HG03521 (cell line): Measurements from ENCODE around the gene PEX10.

ENCODE experiments used
- ATAC-seq: cut with Tn5 transposase; IDR thresholded peaks from one replicate; pipeline ENCODE4 v1.9.1; 2021; ENCODE audit warnings: mild to moderate bottlenecking, moderate library complexity; ENCODE audit not compliant: unreplicated experiment

Gene PEX10

DNA sequence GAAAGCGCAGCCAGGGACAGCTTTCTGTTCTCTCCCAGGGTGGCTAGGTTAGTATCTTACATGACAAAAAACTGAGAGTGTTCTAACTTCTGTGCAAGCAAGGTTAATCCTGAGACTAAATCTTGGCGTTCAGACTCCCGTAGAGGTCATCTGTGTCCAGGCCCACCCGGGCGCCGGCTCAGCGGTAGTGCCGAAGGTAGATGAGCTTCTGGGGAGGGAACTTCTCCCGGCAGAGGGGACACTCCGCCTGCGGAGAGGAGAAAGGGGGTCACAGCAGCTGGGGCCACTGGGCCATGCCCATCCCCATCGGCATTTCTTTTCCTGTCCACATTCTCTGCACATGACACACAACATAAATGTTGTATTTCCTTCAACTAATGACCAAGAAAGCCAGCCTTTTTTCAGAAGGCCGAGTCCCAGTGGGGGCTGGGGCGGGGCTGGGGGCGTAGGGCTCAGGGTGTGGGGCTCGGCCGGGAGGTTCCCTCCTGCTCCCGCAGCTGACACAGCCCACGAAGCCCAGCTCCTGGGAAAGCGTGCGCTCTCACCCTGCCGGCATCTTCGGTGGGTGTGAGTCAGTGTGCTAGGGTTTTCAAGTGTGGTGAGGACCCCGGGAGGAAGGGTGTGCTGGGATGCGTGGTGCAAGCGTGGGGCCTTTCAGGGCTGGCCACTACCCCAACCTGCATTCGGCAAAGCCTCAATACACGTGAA lies 6.6 kb downstream of the PEX10 start:
- ATAC-seq: no peak

DNA sequence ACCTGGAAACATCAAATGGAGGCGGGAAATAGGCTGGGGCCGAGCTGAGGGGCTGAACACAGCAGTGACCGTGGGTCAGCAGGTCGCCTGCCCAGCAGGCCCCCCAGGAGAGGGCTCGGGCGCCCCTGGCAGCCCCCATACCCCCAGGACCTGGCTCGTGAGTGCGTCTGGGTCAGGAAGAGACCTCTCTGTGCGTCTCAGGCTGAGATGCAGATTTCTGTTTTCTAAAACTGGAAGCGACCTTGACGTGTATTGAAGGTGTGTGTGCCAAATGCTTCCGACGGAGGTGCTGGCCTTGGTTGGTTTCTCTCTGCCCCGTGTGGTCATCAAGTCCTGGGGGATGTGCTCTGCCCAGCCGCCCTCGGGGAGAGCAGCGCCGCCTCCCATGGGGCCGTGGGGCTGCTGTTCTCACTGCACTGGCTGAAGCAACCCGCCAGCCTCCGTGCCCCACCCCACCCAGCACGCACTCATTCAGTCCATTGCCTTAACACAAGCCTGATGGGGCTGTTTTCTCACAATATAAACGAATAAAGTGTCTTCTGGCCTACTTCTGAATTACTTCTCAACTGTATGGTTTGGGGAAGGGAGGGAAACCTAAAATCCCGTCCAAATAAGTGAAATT lies 7.4 kb downstream of the PEX10 start:
- ATAC-seq: no peak

DNA sequence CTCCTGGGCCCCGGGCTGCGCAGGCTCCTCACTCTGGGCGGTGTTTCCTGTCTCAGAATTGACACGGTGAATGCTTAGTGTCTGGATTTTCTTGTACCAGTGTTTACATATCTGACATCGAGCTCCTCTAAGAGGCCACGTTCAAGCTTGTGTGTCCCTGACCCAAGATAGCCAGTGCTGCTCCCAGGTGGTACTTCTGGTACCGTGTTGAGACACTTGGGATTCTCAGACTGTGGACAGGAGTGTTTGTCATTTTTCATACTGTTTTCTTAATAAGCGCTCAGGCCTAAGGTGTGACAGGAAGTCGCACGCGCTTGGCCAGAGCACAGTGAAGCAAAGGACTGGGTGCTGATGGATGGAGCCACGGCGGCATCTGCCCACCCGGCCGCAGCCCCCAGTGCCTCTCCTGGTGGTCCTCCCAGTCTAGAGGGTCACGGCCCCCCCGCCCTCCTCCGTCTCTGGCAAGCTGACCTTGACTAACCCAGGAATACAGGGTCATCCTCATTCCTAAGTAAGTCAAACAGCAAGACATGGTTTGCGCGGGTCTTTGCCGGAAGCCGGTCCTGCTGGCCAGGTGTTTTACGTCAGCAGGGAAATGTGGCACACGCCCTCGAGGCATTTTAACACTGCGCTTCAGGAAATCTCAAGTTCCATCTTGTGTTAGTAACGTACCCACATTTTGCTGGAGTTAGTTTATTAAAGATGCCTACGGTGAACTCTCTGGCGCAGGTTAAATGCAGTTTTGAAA lies 8.0 kb downstream of the PEX10 start:
- ATAC-seq: no peak

GRCh38 chr1:2403273-2403672 lies 9.1 kb downstream of the PEX10 start:
- no peak for ATAC-seq

DNA sequence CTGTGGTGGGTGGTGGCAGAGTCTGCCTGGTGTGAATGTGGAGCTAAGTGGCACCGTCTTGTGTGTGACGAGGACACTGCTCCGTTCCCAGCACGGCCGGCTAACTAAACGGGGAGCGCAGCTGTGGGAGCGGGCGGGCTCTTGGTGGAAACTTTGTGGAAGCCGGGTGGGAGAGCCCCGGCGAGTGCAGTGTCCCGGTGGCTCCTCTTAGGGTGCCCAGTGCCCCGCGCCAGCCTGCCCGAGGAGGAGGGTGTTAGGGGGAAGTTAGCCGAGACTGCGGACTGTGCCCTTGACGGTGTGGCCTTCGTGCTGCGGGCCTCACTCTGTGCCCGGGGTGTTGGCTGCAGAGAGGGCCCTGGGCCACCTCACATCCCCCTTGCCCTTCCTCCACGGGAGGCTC lies 9.9 kb downstream of the PEX10 start:
- no peak for ATAC-seq

- no peak for ATAC-seq
Measured at GRCh38 chr1:2400950-2401649, 11.3 kb downstream of the PEX10 start.

DNA sequence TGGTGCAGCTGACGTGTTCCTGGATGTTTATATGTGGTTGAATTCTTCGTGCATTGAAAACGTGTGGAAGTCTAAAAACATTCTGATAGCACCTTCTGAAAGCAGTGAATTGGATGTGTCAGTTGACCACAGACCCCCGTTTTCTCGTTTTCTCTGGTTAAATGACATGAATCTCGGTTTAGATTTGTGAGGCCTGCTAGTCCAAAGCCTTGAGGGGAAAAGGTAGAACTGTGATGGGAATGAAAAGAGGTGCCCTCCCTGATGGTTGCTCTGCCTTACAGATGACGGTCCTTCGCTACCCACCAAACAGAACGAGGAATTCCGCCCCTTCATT lies 11.8 kb downstream of the PEX10 start:
- no peak for ATAC-seq

GRCh38 chr1:2399890-2400575 lies 12.3 kb downstream of the PEX10 start:
- no peak for ATAC-seq

GRCh38 chr1:2398871-2399270 lies 13.5 kb downstream of the PEX10 start:
- ATAC-seq: no peak

DNA sequence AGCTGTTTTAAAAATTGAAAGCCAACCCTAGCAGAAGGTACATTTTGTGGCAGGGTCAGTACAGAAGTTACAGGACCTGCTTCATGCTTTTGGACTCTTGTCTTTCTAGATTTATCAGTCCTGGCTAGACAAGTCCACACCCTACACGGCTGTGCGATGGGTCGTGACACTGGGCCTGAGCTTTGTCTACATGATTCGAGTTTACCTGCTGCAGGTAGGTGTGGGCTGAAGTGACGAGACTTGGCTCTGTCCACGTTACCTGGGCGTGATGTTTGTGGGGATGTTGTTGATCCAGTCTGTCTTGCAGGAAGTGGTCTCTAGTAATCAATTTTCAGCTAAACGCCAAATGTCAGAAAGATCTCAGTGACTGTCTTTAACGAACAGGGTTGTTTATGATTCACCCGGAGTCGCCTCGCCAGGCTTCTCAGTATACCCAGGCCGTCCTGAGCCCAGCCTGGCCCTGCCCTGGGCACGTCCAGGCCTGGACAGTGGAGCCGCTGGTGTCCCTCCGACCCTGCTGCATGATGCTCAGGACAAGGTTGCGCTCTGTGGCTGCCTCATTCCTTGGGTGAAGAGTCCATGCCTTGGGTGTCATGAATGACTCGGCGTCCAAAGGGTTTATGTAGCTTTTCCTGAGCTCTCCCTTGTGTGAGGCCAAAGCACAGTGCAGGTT lies 15.2 kb downstream of the PEX10 start:
- ATAC-seq: no peak

- no peak for ATAC-seq
Measured at GRCh38 chr1:2396476-2396875, 15.9 kb downstream of the PEX10 start.

- no peak for ATAC-seq
Measured at GRCh38 chr1:2396059-2396458, 16.3 kb downstream of the PEX10 start.

GRCh38 chr1:2395245-2395644 lies 17.1 kb downstream of the PEX10 start:
- ATAC-seq: no peak

DNA sequence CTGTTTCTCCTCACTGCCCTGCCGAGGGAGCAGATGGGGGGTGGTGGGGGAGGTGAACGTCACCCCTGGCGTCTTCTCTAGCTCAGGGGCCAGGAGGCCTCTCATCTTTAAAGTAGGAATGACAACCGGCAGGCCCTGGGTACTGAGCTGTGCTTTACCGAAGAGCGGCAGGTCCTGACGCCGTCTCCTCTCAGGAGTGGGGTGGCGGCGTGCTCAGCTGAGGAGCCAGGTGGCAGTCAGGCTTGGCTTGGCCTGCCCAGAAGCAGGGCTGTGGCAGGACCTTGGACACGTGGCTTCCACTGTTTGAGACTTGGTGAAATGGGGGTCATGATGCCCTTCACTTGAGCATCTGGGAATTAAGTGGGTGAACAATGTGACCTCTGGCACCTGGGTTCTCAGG lies 17.6 kb downstream of the PEX10 start:
- no peak for ATAC-seq

DNA sequence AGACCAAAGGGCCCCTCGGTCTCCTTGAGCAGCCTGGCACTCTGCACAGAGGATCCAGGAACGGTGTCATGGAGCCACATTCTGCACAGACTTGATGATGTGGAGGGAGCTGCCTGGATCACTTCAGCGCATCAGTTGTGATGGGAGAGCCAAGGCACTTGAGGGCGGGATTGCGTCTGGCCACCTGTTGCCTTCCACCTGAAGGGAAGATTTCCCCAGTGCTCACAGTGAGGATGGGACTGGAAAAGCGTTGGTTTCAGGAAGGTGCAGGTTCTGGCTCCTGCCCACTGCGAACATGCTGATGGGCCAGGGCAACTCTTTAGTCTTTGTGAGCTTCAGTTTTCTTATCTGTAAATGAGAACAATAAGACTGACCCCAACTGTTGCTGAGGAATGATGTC lies 18.1 kb downstream of the PEX10 start:
- ATAC-seq: no peak

GRCh38 chr1:2393471-2393877 lies 18.9 kb downstream of the PEX10 start:
- no peak for ATAC-seq

DNA sequence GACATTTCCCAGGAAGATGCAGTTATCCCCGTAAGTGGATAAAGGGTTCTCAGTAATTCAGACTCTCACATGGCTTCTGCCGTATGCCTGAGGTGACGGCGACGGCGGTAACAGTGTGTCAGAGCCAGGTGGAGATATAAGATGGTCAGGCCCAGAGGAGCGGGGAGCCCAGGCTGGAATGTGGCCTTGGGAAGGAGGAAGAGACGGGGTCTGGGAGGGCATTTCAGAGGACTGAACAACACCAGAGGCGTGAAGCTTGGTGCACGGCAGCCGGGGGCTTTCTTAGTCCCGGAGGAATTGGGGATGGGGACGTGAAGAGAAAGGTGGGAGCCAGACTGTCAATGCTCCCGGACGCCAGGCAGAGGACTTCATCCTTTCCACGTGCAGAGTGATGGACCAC lies 19.7 kb downstream of the PEX10 start:
- no peak for ATAC-seq

GRCh38 chr1:2391931-2392509 lies 20.3 kb downstream of the PEX10 start:
- peak; percentile 12 for ATAC-seq

GRCh38 chr1:2391041-2391930 lies 21.1 kb downstream of the PEX10 start, which contains the start of the genes MORN1 and RER1:
Gene MORN1 (minus strand): TSS chr1:2391554. CDS start chr1:2391533, 21 bp downstream.
Gene RER1 (plus strand): TSS chr1:2391841. CDS start chr1:2395791, 3,950 bp downstream.
- peak; percentile 95 for ATAC-seq
